ENCODE data around the gene GTSE1. TPM values are rescaled to one million over a fixed set of nuclear protein-coding genes. Genes with fewer than 3 reads are reported as not detected.

Gene GTSE1
- total RNA-seq, 1 experiment from 2014 or later, result 42.6 TPM

DNA sequence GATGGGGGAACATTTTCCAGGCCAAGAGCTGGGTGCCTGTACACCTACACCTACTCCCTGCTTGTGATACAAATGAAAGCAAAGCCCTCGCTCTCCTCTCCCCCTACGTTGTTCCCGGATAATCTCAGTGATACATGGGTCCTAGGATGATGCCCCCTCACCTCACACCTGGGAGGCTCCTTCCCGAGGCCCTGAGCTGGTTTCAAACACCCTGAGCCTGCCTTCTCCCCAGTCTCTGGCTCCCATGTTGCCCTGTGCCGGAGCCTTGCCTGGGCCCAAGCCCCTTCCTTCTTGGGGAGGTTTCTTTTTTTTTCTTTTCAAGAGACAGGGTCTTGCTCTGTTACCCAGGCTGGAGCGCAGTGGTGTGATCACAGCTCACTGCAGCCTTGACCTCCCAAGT lies 62.1 kb downstream of the GTSE1 start:
- no peak overlapping the region for H3K18ac ChIP-seq (ENCODE audit: insufficient read length, low read depth, low read length)
- Mint-ChIP-seq H3K4me3 (no peak overlapping the region), H3K27ac (peak overlapping the region in 2 of 3 experiments; percentile 17 to 53; a peak in 3 of 7 replicates), H3K4me1 (no peaks in the 10 kb centered on the region; a peak in 1 of 4 replicates), H3K9me3 (peaks cover 2 to 8% of the 10 kb centered on the region in 2 experiments; a peak in 2 of 5 replicates), H3K27me3 (ENCODE audit: low read depth) (no peaks in the 10 kb centered on the region; the same call in 1 of the 2 replicates), H3K36me3 (ENCODE audit: insufficient read depth in 1 of 3, low read depth in 3 of 3) (peaks cover 15 to 66% (median 51%) of the 10 kb centered on the region in 3 experiments; a peak in 6 of 7 replicates)
- H2BK5ac ChIP-seq (ENCODE audit: insufficient read length, low read length), result no peak overlapping the region
- H4K91ac ChIP-seq (ENCODE audit: insufficient read length, low read depth, low read length), result no peak overlapping the region
- H3K23ac ChIP-seq (ENCODE audit: insufficient read length, low read depth, low read length), result no peak overlapping the region
- no peaks in the 10 kb centered on the region for H3K27me3 ChIP-seq (ENCODE audit: insufficient read depth, low read length)
- H3K79me2 ChIP-seq (ENCODE audit: insufficient read depth, low read length), result no peaks in the 10 kb centered on the region
- H3K4me1 ChIP-seq (ENCODE audit: insufficient read depth, low read length), result no peaks in the 10 kb centered on the region; the same call in 1 of the 2 replicates
- no peak overlapping the region for H3K56ac ChIP-seq (ENCODE audit: insufficient read length, low read depth, low read length)
- no peaks in the 10 kb centered on the region for H4K20me1 ChIP-seq (ENCODE audit: control insufficient read depth, insufficient read depth, insufficient read length)
- H3K14ac ChIP-seq (ENCODE audit: insufficient read depth, low read length), result no peak overlapping the region
- no peak overlapping the region for H3K4ac ChIP-seq (ENCODE audit: low read depth, low read length)
- H3K27ac ChIP-seq (ENCODE audit: insufficient read length, low read depth, low read length), result no peak overlapping the region
- no peak overlapping the region for H4K5ac ChIP-seq (ENCODE audit: insufficient read length, low read depth, low read length)
- no peak overlapping the region for H2AK5ac ChIP-seq (ENCODE audit: insufficient read length, low read length)
- no peak overlapping the region for H2BK120ac ChIP-seq (ENCODE audit: low read depth, low read length, poor library complexity, severe bottlenecking)
- no peak overlapping the region for H2AFZ ChIP-seq (ENCODE audit: low read length)
- H3K9ac ChIP-seq (ENCODE audit: extremely low read depth, insufficient read length, low read length), result no peak overlapping the region
- no peak overlapping the region for H3T11ph ChIP-seq (ENCODE audit: low read length)
- WGBS (ENCODE audit: extremely low coverage, insufficient read length, low lambda C conversion rate), result no CpG with 5 or more reads among the region's 6 CpGs
- H2BK12ac ChIP-seq (ENCODE audit: insufficient read length, low read depth, low read length), result no peak overlapping the region
- DNase-seq, result no peak
- H3K4me2 ChIP-seq (ENCODE audit: insufficient read depth, insufficient read length, low read length), result no peak overlapping the region
- no peak overlapping the region for H2BK15ac ChIP-seq (ENCODE audit: low read depth, low read length)
- H2BK20ac ChIP-seq (ENCODE audit: low read depth, low read length, poor library complexity, severe bottlenecking), result no peak overlapping the region
- no peaks in the 10 kb centered on the region for H3K9me3 ChIP-seq (ENCODE audit: control insufficient read depth, low read depth, low read length)
- H4K8ac ChIP-seq (replicated peaks; ENCODE audit: insufficient read length, low read depth, low read length), result no peak overlapping the region
- TF ChIP-seq, protein P1, sequence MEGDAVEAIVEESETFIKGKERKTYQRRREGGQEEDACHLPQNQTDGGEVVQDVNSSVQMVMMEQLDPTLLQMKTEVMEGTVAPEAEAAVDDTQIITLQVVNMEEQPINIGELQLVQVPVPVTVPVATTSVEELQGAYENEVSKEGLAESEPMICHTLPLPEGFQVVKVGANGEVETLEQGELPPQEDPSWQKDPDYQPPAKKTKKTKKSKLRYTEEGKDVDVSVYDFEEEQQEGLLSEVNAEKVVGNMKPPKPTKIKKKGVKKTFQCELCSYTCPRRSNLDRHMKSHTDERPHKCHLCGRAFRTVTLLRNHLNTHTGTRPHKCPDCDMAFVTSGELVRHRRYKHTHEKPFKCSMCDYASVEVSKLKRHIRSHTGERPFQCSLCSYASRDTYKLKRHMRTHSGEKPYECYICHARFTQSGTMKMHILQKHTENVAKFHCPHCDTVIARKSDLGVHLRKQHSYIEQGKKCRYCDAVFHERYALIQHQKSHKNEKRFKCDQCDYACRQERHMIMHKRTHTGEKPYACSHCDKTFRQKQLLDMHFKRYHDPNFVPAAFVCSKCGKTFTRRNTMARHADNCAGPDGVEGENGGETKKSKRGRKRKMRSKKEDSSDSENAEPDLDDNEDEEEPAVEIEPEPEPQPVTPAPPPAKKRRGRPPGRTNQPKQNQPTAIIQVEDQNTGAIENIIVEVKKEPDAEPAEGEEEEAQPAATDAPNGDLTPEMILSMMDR (conservative IDR thresholded peaks at IDR 0.05), result no peak
- H3K79me1 ChIP-seq (ENCODE audit: insufficient read depth, low read depth, low read length, poor library complexity, severe bottlenecking), result no peaks in the 10 kb centered on the region
- no peaks in the 10 kb centered on the region for H3K23me2 ChIP-seq (ENCODE audit: insufficient read length, low read depth, low read length, poor library complexity, severe bottlenecking)

Measured in H9 (cell line).